H9 (cell line): ENCODE data around the gene IQCN. TPM values are rescaled to one million over a fixed set of nuclear protein-coding genes. Genes with fewer than 3 reads are reported as not detected.

Source experiments
- DNase-seq: peaks from one replicate; pipeline ENCODE4 v3.0.0-alpha.2; 2017
- H2AFZ ChIP-seq: one replicate; pipeline ENCODE4 v1.6.1; 2013; ENCODE audit warnings: mild to moderate bottlenecking, low read length, control low read depth, moderate library complexity
- H2AK5ac ChIP-seq: 2 replicates; pipeline ENCODE4 v1.6.1; 2013; ENCODE audit warnings: low read length, control low read depth, mixed read lengths; ENCODE audit not compliant: insufficient read length
- H2BK120ac ChIP-seq: one replicate; pipeline ENCODE4 v1.6.1; 2013; ENCODE audit warnings: low read depth, mild to moderate bottlenecking, low read length, control low read depth, inconsistent platforms; ENCODE audit not compliant: poor library complexity, severe bottlenecking
- H2BK12ac ChIP-seq: 2 replicates; pipeline ENCODE4 v1.6.1; 2013; ENCODE audit warnings: low read length, control low read depth, mixed read lengths, low read depth; ENCODE audit not compliant: insufficient read length
- H2BK15ac ChIP-seq: 2 replicates; pipeline ENCODE4 v1.6.1; 2013; ENCODE audit warnings: low read depth, low read length, control low read depth
- H2BK20ac ChIP-seq: one replicate; pipeline ENCODE4 v1.6.1; 2013; ENCODE audit warnings: low read depth, mild to moderate bottlenecking, low read length, control low read depth, inconsistent platforms; ENCODE audit not compliant: poor library complexity, severe bottlenecking
- H2BK5ac ChIP-seq: 2 replicates; pipeline ENCODE4 v1.6.1; 2013; ENCODE audit warnings: low read length, control low read depth, mixed read lengths; ENCODE audit not compliant: insufficient read length
- H3K14ac ChIP-seq: 2 replicates; pipeline ENCODE4 v1.6.1; 2013; ENCODE audit warnings: low read length, control low read depth; ENCODE audit not compliant: insufficient read depth
- H3K18ac ChIP-seq: 2 replicates; pipeline ENCODE4 v1.6.1; 2013; ENCODE audit warnings: low read depth, mild to moderate bottlenecking, mixed read lengths, low read length, control low read depth; ENCODE audit not compliant: insufficient read length
- H3K23ac ChIP-seq: 2 replicates; pipeline ENCODE4 v1.6.1; 2013; ENCODE audit warnings: low read length, control low read depth, mixed read lengths, low read depth; ENCODE audit not compliant: insufficient read length
- H3K23me2 ChIP-seq: 2 replicates; pipeline ENCODE4 v1.6.1; 2013; ENCODE audit warnings: low read depth, mild to moderate bottlenecking, mixed read lengths, low read length, control low read depth; ENCODE audit not compliant: insufficient read length, poor library complexity, severe bottlenecking
- H3K27ac ChIP-seq: 2 replicates; pipeline ENCODE4 v1.5.1; 2013; ENCODE audit warnings: low read length, control low read depth, mixed read lengths, low read depth; ENCODE audit not compliant: insufficient read length
- H3K27me3 ChIP-seq: 2 replicates; pipeline ENCODE4 v1.6.1; 2013; ENCODE audit warnings: low read length, control low read depth, inconsistent platforms; ENCODE audit not compliant: insufficient read depth
- H3K4ac ChIP-seq: 2 replicates; pipeline ENCODE4 v1.6.1; 2013; ENCODE audit warnings: low read depth, mild to moderate bottlenecking, control low read depth, inconsistent platforms, low read length, moderate library complexity
- H3K4me1 ChIP-seq: 2 replicates; pipeline ENCODE4 v1.6.1; 2013; ENCODE audit warnings: low read length, control low read depth, inconsistent platforms; ENCODE audit not compliant: insufficient read depth
- H3K4me2 ChIP-seq: 2 replicates; pipeline ENCODE4 v1.6.1; 2013; ENCODE audit warnings: low read length, control low read depth, mixed read lengths; ENCODE audit not compliant: insufficient read length, insufficient read depth
- H3K56ac ChIP-seq: 2 replicates; pipeline ENCODE4 v1.6.1; 2013; ENCODE audit warnings: low read depth, mild to moderate bottlenecking, mixed read lengths, low read length, control low read depth; ENCODE audit not compliant: insufficient read length
- H3K79me1 ChIP-seq: 2 replicates; pipeline ENCODE4 v1.6.1; 2013; ENCODE audit warnings: low read depth, mild to moderate bottlenecking, moderate library complexity, low read length, control low read depth, inconsistent platforms; ENCODE audit not compliant: insufficient read depth, poor library complexity, severe bottlenecking
- H3K79me2 ChIP-seq: 2 replicates; pipeline ENCODE4 v1.6.1; 2013; ENCODE audit warnings: low read length, control low read depth, inconsistent platforms; ENCODE audit not compliant: insufficient read depth
- H3K9ac ChIP-seq: 2 replicates; pipeline ENCODE4 v1.6.1; 2013; ENCODE audit warnings: low read length, control low read depth, mixed read lengths; ENCODE audit not compliant: insufficient read length; ENCODE audit errors: extremely low read depth
- H3K9me3 ChIP-seq: one replicate; pipeline ENCODE4 v1.6.1; 2013; ENCODE audit warnings: low read depth, low read length, inconsistent platforms; ENCODE audit not compliant: control insufficient read depth
- H3T11ph ChIP-seq: one replicate; pipeline ENCODE4 v1.6.1; 2013; ENCODE audit warnings: mild to moderate bottlenecking, low read length, control low read depth, inconsistent platforms
- H4K20me1 ChIP-seq: one replicate; pipeline ENCODE4 v1.6.1; 2013; ENCODE audit not compliant: control insufficient read depth, insufficient read length, insufficient read depth
- H4K5ac ChIP-seq: 2 replicates; pipeline ENCODE4 v1.6.1; 2013; ENCODE audit warnings: low read depth, mild to moderate bottlenecking, mixed read lengths, low read length, control low read depth; ENCODE audit not compliant: insufficient read length
- H4K8ac ChIP-seq: replicated peaks from 2 replicates; pipeline ENCODE4 v1.6.1; 2013; ENCODE audit warnings: low read length, control low read depth, mixed read lengths, low read depth; ENCODE audit not compliant: insufficient read length
- H4K91ac ChIP-seq: 2 replicates; pipeline ENCODE4 v1.6.1; 2013; ENCODE audit warnings: low read depth, mild to moderate bottlenecking, moderate library complexity, mixed read lengths, low read length, control low read depth; ENCODE audit not compliant: insufficient read length
- H3K27ac Mint-ChIP-seq, 3 experiments: 2 replicates in 2 of 3; 3 replicates in 1 of 3; pipeline ENCODE4 v1.8.0; 2020 to 2021; ENCODE audit warnings: mixed read lengths in 3 of 3, mild to moderate bottlenecking in 1 of 3, moderate library complexity in 1 of 3
- H3K27me3 Mint-ChIP-seq: 2 replicates; pipeline ENCODE4 v1.8.0; 2021; ENCODE audit warnings: low read depth, mild to moderate bottlenecking, moderate library complexity, mixed read lengths
- H3K36me3 Mint-ChIP-seq, 3 experiments: 2 replicates in 2 of 3; 3 replicates in 1 of 3; pipeline ENCODE4 v1.8.0; 2020 to 2021; ENCODE audit warnings: low read depth in 3 of 3, mixed read lengths in 3 of 3; ENCODE audit not compliant: insufficient read depth in 1 of 3
- H3K4me1 Mint-ChIP-seq, 2 experiments: 2 replicates each; pipeline ENCODE4 v1.8.0; 2020; ENCODE audit warnings: mixed read lengths in 2 of 2
- H3K4me3 Mint-ChIP-seq, 2 experiments: 2 replicates in 1 of 2; 3 replicates in 1 of 2; pipeline ENCODE4 v1.8.0; 2020 to 2021; ENCODE audit warnings: mild to moderate bottlenecking in 2 of 2, mixed read lengths in 2 of 2, moderate library complexity in 1 of 2
- H3K9me3 Mint-ChIP-seq, 2 experiments: 2 replicates in 1 of 2; 3 replicates in 1 of 2; pipeline ENCODE4 v1.8.0; 2020; ENCODE audit warnings: mild to moderate bottlenecking in 2 of 2, mixed read lengths in 2 of 2, moderate library complexity in 1 of 2
- CTCF ChIP-seq: fragments of 200-600 bp; sonication (generic); conservative IDR thresholded peaks from 3 replicates; pipeline ENCODE4 v1.8.0; 2021; ENCODE audit warnings: antibody characterized with exemption, mild to moderate bottlenecking
- WGBS: extraction: QIAGEN DNeasy Blood & Tissue Kit; methylation state at CpG from one replicate; pipeline ENCODE4 v1.1.7; 2013; ENCODE audit warnings: missing lambda C conversion rate, low lambda C conversion rate, mixed read lengths; ENCODE audit not compliant: insufficient read length; ENCODE audit errors: extremely low coverage; 5-methylcytosine and 5-hydroxymethylcytosine counted together
- total RNA-seq: library from RNA; stranded (reverse); gene quantifications from 2 replicates; pipeline ENCODE4 v1.2.1, GENCODE V29; 2021

Gene IQCN
- total RNA-seq, 1 experiment from 2014 or later, result 0.39 TPM

- Mint-ChIP-seq H3K27me3 (no peaks in the 10 kb centered on the region; the same call in 1 of the 2 replicates), H3K4me1 (peaks cover 26 to 31% of the 10 kb centered on the region in 2 experiments), H3K36me3 (peaks cover 5 to 27% (median 25%) of the 10 kb centered on the region in 3 experiments; a peak in 6 of 7 replicates), H3K4me3 (peak overlapping the region; percentile 84 to 94), H3K9me3 (peaks cover 0 to 4% of the 10 kb centered on the region in 2 experiments; a peak in 3 of 5 replicates), H3K27ac (peak overlapping the region; percentile 97 to 100 (median 98); a peak in 6 of 7 replicates)
- Histone ChIP-seq H3K23ac (no peak overlapping the region), H2BK12ac (no peak overlapping the region), H3K9me3 (no peaks in the 10 kb centered on the region), H3K4ac (no peak overlapping the region), H3K27ac (no peak overlapping the region), H3K4me2 (peak overlapping the region; percentile 59), H3K56ac (no peak overlapping the region), H3K4me1 (no peaks in the 10 kb centered on the region), H2AFZ (no peak overlapping the region), H3K14ac (no peak overlapping the region), H3T11ph (no peak overlapping the region), H4K91ac (no peak overlapping the region), H3K18ac (no peak overlapping the region), H2BK120ac (no peak overlapping the region), H3K23me2 (peaks cover 7% of the 10 kb centered on the region), H2BK20ac (no peak overlapping the region), H3K9ac (peak overlapping the region; percentile 46), H3K79me2 (peaks cover 9% of the 10 kb centered on the region; the same call in 1 of the 2 replicates), H2BK5ac (no peak overlapping the region), H3K27me3 (no peaks in the 10 kb centered on the region), H3K79me1 (peaks cover 3% of the 10 kb centered on the region), H2AK5ac (no peak overlapping the region), H4K20me1 (no peaks in the 10 kb centered on the region), H4K8ac (no peak overlapping the region), H2BK15ac (no peak overlapping the region), H4K5ac (no peak overlapping the region)
- WGBS, result no CpG with 5 or more reads among the region's 5 CpGs
- no peak for DNase-seq
- TF ChIP-seq CTCF, result no peak
These were observed 4.9 kb upstream of the IQCN start for GRCh38 chr19:18279266-18279515.
